ENCODE results near the gene CCDC102B.

DNA sequence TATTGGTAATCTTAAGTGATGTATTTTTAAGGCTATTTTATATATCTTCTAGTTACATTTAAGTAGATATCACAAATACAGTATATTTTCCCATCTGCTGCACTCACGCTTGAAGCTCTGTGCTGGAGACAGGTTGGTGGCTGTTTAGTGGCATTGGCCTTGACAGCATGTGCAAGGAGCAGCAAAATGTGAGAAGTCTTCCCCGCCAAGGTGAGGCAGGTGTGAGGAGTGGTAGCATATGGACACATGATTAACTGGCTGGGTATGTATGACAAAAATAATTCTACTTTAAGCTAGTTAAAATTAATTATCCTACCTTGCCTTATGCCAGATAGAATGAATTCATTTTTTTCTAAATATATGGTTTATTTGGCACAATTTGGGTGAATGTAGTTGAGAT lies 117.2 kb downstream of the CCDC102B start:
- TF ChIP-seq, protein P1, sequence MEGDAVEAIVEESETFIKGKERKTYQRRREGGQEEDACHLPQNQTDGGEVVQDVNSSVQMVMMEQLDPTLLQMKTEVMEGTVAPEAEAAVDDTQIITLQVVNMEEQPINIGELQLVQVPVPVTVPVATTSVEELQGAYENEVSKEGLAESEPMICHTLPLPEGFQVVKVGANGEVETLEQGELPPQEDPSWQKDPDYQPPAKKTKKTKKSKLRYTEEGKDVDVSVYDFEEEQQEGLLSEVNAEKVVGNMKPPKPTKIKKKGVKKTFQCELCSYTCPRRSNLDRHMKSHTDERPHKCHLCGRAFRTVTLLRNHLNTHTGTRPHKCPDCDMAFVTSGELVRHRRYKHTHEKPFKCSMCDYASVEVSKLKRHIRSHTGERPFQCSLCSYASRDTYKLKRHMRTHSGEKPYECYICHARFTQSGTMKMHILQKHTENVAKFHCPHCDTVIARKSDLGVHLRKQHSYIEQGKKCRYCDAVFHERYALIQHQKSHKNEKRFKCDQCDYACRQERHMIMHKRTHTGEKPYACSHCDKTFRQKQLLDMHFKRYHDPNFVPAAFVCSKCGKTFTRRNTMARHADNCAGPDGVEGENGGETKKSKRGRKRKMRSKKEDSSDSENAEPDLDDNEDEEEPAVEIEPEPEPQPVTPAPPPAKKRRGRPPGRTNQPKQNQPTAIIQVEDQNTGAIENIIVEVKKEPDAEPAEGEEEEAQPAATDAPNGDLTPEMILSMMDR (IDR thresholded peaks at IDR 0.05; ENCODE audit: insufficient read depth, low read length, poor library complexity, severe bottlenecking), result no peak
- no peak for TF ChIP-seq EZH2phosphoT487 (conservative IDR thresholded peaks at IDR 0.05; ENCODE audit: low read length)

All from SU-DHL-6 (cell line).